Measurements from ENCODE around the gene SCNN1G. TPM values are rescaled to one million over a fixed set of nuclear protein-coding genes. Genes with fewer than 3 reads are reported as not detected.

SCNN1G gene
- total and polyA plus RNA-seq, 2 donors from 2014 or later = 11.5 to 72.6 TPM

- Histone ChIP-seq H3K27me3 (ENCODE audit: control insufficient read depth, insufficient read depth, low read length) (no peaks in the 10 kb centered on the region), H3K36me3 (ENCODE audit: control insufficient read depth in 2 of 3, insufficient read depth in 3 of 3, low read length in 3 of 3) (no peaks in the 10 kb centered on the region), H3K4me3 (ENCODE audit: low read length in 3 of 3) (no peak overlapping the region), H3K4me1 (ENCODE audit: control insufficient read depth in 2 of 3, insufficient read depth in 2 of 3, low read depth in 1 of 3, low read length in 3 of 3) (peaks cover 0 to 2% (median 0%) of the 10 kb centered on the region in 3 donors), H3K9me3 (ENCODE audit: control insufficient read depth in 2 of 3, insufficient read depth in 1 of 3, low read length in 3 of 3) (no peaks in the 10 kb centered on the region), H3K9ac (ENCODE audit: low read length in 3 of 3) (no peak overlapping the region), H3K27ac (ENCODE audit: low read depth in 2 of 2, low read length in 2 of 2) (no peak overlapping the region)
- intact Hi-C loops (cut with DNase I) = no loop called here
- no peak for FAIRE-seq
- no peak for DNase-seq
- no peak for TF ChIP-seq CTCF (IDR thresholded peaks at IDR 0.05; ENCODE audit: borderline replicate concordance, extremely low read depth, insufficient read depth)
Measured at GRCh38 chr16:23209606-23210005, 27.1 kb downstream of the SCNN1G start.

- no peaks in the 10 kb centered on the region for H3K9me3 ChIP-seq (ENCODE audit: control insufficient read depth in 2 of 3, insufficient read depth in 1 of 3, low read length in 3 of 3)
- no peaks in the 10 kb centered on the region for H3K27me3 ChIP-seq (ENCODE audit: control insufficient read depth, insufficient read depth, low read length)
- no peaks in the 10 kb centered on the region for H3K36me3 ChIP-seq (ENCODE audit: control insufficient read depth in 2 of 3, insufficient read depth in 3 of 3, low read length in 3 of 3)
- no peak overlapping the region for H3K27ac ChIP-seq (ENCODE audit: low read depth in 2 of 2, low read length in 2 of 2)
- H3K4me1 ChIP-seq (ENCODE audit: control insufficient read depth in 2 of 3, insufficient read depth in 2 of 3, low read depth in 1 of 3, low read length in 3 of 3) = no peaks in the 10 kb centered on the region
- no peak for TF ChIP-seq CTCF (IDR thresholded peaks at IDR 0.05; ENCODE audit: borderline replicate concordance, extremely low read depth, insufficient read depth)
- H3K9ac ChIP-seq (ENCODE audit: low read length in 3 of 3) = no peak overlapping the region
- FAIRE-seq (no peak), DNase-seq (no peak)
- H3K4me3 ChIP-seq (ENCODE audit: low read length in 3 of 3) = no peak overlapping the region
- intact Hi-C loops (cut with DNase I) = no loop called here
Measured at GRCh38 chr16:23213831-23214230, 31.3 kb downstream of the SCNN1G start.

- Histone ChIP-seq H3K36me3 (ENCODE audit: control insufficient read depth in 2 of 3, insufficient read depth in 3 of 3, low read length in 3 of 3) (no peaks in the 10 kb centered on the region), H3K27ac (ENCODE audit: low read depth in 2 of 2, low read length in 2 of 2) (no peak overlapping the region), H3K27me3 (ENCODE audit: control insufficient read depth, insufficient read depth, low read length) (no peaks in the 10 kb centered on the region), H3K4me3 (ENCODE audit: low read length in 3 of 3) (no peak overlapping the region), H3K9ac (ENCODE audit: low read length in 3 of 3) (no peak overlapping the region), H3K9me3 (ENCODE audit: control insufficient read depth in 2 of 3, insufficient read depth in 1 of 3, low read length in 3 of 3) (no peaks in the 10 kb centered on the region), H3K4me1 (ENCODE audit: control insufficient read depth in 2 of 3, insufficient read depth in 2 of 3, low read depth in 1 of 3, low read length in 3 of 3) (no peaks in the 10 kb centered on the region)
- FAIRE-seq (no peak), DNase-seq (no peak)
- TF ChIP-seq CTCF (IDR thresholded peaks at IDR 0.05; ENCODE audit: borderline replicate concordance, extremely low read depth, insufficient read depth) = no peak
- intact Hi-C loops (cut with DNase I) = no loop called here
Measured at GRCh38 chr16:23214796-23215195, 32.3 kb downstream of the SCNN1G start.

GRCh38 chr16:23215435-23215834, 32.9 kb downstream of the SCNN1G start:
- no peak for FAIRE-seq
- no peak for TF ChIP-seq CTCF (IDR thresholded peaks at IDR 0.05; ENCODE audit: borderline replicate concordance, extremely low read depth, insufficient read depth)

More at GRCh38 chr16:23215435-23215834, 32.9 kb downstream of the SCNN1G start:
- Histone ChIP-seq H3K36me3 (ENCODE audit: control insufficient read depth in 2 of 3, insufficient read depth in 3 of 3, low read length in 3 of 3) (no peaks in the 10 kb centered on the region), H3K4me1 (ENCODE audit: control insufficient read depth in 2 of 3, insufficient read depth in 2 of 3, low read depth in 1 of 3, low read length in 3 of 3) (no peaks in the 10 kb centered on the region), H3K4me3 (ENCODE audit: low read length in 3 of 3) (no peak overlapping the region), H3K9me3 (ENCODE audit: control insufficient read depth in 2 of 3, insufficient read depth in 1 of 3, low read length in 3 of 3) (no peaks in the 10 kb centered on the region), H3K9ac (ENCODE audit: low read length in 3 of 3) (no peak overlapping the region), H3K27me3 (ENCODE audit: control insufficient read depth, insufficient read depth, low read length) (no peaks in the 10 kb centered on the region), H3K27ac (ENCODE audit: low read depth in 2 of 2, low read length in 2 of 2) (no peak overlapping the region)
- intact Hi-C loops (cut with DNase I) = no loop called here
- DNase-seq = no peak

Measured in kidney (tissue), 14 donors.